Epidermal melanocyte (primary cell): ENCODE results near the gene ANKRD36C.
"Not testable (repeated sequence)": the region's sequence is repeated elsewhere in the genome, so short reads cannot be mapped to it uniquely, and the experiment has no call there.

ENCODE experiments used
- DNase-seq: peaks from one replicate; pipeline ENCODE4 v3.0.0; 2011; ENCODE audit warnings: low spot score; ENCODE audit not compliant: insufficient read length

The ANKRD36C gene

GRCh38 chr2:95799147-95799889 lies 192.3 kb downstream of the ANKRD36C start:
- not testable (repeated sequence) for DNase-seq

GRCh38 chr2:95796249-95797099 lies 195.2 kb downstream of the ANKRD36C start:
- DNase-seq: not testable (repeated sequence)

DNA sequence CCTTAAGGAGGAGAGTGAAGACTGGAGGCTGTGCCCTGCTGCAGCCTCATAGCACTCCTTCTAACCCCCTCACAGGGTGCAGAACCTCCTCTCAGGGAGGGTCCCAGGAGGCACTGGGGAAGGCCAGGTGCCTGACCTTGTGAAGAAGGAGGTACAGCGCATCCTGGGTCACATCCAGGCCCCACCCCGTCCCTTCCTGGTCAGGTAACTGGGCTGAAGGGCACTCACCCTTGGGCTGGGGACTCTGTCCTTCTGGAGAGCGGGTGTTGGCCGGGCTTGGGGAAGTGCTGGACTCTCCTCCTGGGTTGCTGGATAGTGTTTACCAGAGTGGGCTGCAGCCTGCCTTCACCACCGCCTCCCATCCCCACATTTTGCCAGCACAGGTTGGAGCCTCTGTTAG lies 197.7 kb downstream of the ANKRD36C start:
- not testable (repeated sequence) for DNase-seq

DNA sequence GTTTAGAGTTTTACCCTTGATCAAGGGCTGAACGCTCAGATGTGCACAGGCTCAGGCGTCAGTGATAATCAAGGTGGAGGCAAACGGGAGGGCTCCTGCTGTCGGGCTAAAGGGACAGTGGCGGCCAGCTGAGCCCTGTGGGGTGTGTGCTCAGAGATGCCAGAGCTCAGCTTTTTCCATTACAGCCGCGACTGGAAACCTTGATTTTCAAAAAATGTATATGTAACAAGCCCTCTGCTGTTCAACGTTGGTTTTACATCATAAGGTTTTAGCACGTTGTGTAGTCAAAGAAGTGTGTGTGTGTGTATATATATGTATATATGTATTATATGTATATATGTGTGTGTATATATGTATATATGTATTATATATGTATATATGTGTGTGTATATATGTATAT lies 201.4 kb downstream of the ANKRD36C start:
- DNase-seq: not testable (repeated sequence)

GRCh38 chr2:95789385-95789784 lies 202.2 kb downstream of the ANKRD36C start:
- not testable (repeated sequence) for DNase-seq

- not testable (repeated sequence) for DNase-seq
Observed at GRCh38 chr2:95788642-95789041, 203.0 kb downstream of the ANKRD36C start.
